ENCODE results near the gene RPN2. TPM values are rescaled to one million over a fixed set of nuclear protein-coding genes. Genes with fewer than 3 reads are reported as not detected.

The RPN2 gene
- total RNA-seq, 1 experiment from 2014 or later, result 185 TPM

- no peaks in the 10 kb centered on the region for H3K4me1 ChIP-seq (replicated peaks; ENCODE audit: insufficient read depth)
- ChIA-PET CTCF (interaction anchor here (0.5 kb wide), 1 partner anchor 1117 kb away, joined by 3 read pairs; no protein-coding TSS in a partner anchor), POLR2A (ENCODE audit: unreplicated experiment) (no interaction called here)
- H3K9me2 ChIP-seq (ENCODE audit: insufficient read depth), result no peaks in the 10 kb centered on the region
- intact Hi-C loops (cut with micrococcal nuclease; ENCODE audit: unreplicated experiment), result no loop called here
- no peak for DNase-seq
- peaks cover 44% of the 10 kb centered on the region for H3K36me3 ChIP-seq (ENCODE audit: low read depth)
- no peak overlapping the region for H3K27ac ChIP-seq
- no peaks in the 10 kb centered on the region for H3K79me2 ChIP-seq (ENCODE audit: low read depth)
- TF ChIP-seq EZH2 (IDR thresholded peaks at IDR 0.05; ENCODE audit: low read depth), result no peak
- no peak for TF ChIP-seq CTCF (conservative IDR thresholded peaks at IDR 0.05)
- no peaks in the 10 kb centered on the region for H3F3A ChIP-seq (ENCODE audit: insufficient read depth, low read depth)
- no peaks in the 10 kb centered on the region for H3K27me3 ChIP-seq (ENCODE audit: insufficient read depth, low read depth)
- H3K4me2 ChIP-seq, result no peak overlapping the region
- no peak overlapping the region for H2AFZ ChIP-seq
- H4K20me1 ChIP-seq (ENCODE audit: insufficient read depth), result no peaks in the 10 kb centered on the region; the same call in 1 of the 2 replicates
- BruUV-seq (replicated peaks), result no TSS peak
- H3K9me3 ChIP-seq (ENCODE audit: insufficient read depth, low read depth), result no peaks in the 10 kb centered on the region
- H3K4me3 ChIP-seq, result no peak overlapping the region
These were observed 55.9 kb downstream of the RPN2 start for GRCh38 chr20:37235065-37235464.

- Histone ChIP-seq H3K9me3 (ENCODE audit: insufficient read depth, low read depth) (no peaks in the 10 kb centered on the region), H3K27me3 (ENCODE audit: insufficient read depth, low read depth) (no peaks in the 10 kb centered on the region), H3K27ac (no peak overlapping the region), H3K79me2 (ENCODE audit: low read depth) (no peaks in the 10 kb centered on the region), H3K4me1 (replicated peaks; ENCODE audit: insufficient read depth) (no peaks in the 10 kb centered on the region), H3F3A (ENCODE audit: insufficient read depth, low read depth) (no peaks in the 10 kb centered on the region), H2AFZ (no peak overlapping the region), H3K4me3 (no peak overlapping the region), H4K20me1 (ENCODE audit: insufficient read depth) (no peaks in the 10 kb centered on the region), H3K9me2 (ENCODE audit: insufficient read depth) (no peaks in the 10 kb centered on the region), H3K4me2 (no peak overlapping the region), H3K36me3 (ENCODE audit: low read depth) (peaks cover 34% of the 10 kb centered on the region)
- no peak for DNase-seq
- TF ChIP-seq CTCF (conservative IDR thresholded peaks at IDR 0.05) (no peak), EZH2 (IDR thresholded peaks at IDR 0.05; ENCODE audit: low read depth) (no peak)
- CTCF ChIA-PET, result no interaction called here
- BruUV-seq (replicated peaks), result no TSS peak
- intact Hi-C loops (cut with micrococcal nuclease; ENCODE audit: unreplicated experiment), result no loop called here
- POLR2A ChIA-PET (ENCODE audit: unreplicated experiment), result no interaction called here
These were observed 57.3 kb downstream of the RPN2 start for GRCh38 chr20:37236462-37236861.

GRCh38 chr20:37237656-37238055 is 58.5 kb downstream of the RPN2 start:
- H3K9me2 ChIP-seq (ENCODE audit: insufficient read depth), result no peaks in the 10 kb centered on the region
- no peaks in the 10 kb centered on the region for H3F3A ChIP-seq (ENCODE audit: insufficient read depth, low read depth)
- peaks cover 31% of the 10 kb centered on the region for H3K36me3 ChIP-seq (ENCODE audit: low read depth)
- no peak for DNase-seq
- H3K4me2 ChIP-seq, result no peak overlapping the region
- H4K20me1 ChIP-seq (ENCODE audit: insufficient read depth), result no peaks in the 10 kb centered on the region
- H3K4me1 ChIP-seq (replicated peaks; ENCODE audit: insufficient read depth), result no peaks in the 10 kb centered on the region
- POLR2A ChIA-PET (ENCODE audit: unreplicated experiment), result no interaction called here
- CTCF ChIA-PET, result no interaction called here
- H3K79me2 ChIP-seq (ENCODE audit: low read depth), result no peaks in the 10 kb centered on the region
- no TSS peak for BruUV-seq (replicated peaks)
- H2AFZ ChIP-seq, result no peak overlapping the region
- H3K9me3 ChIP-seq (ENCODE audit: insufficient read depth, low read depth), result no peaks in the 10 kb centered on the region
- no peak overlapping the region for H3K27ac ChIP-seq
- intact Hi-C loops (cut with micrococcal nuclease; ENCODE audit: unreplicated experiment), result no loop called here
- H3K27me3 ChIP-seq (ENCODE audit: insufficient read depth, low read depth), result no peaks in the 10 kb centered on the region
- no peak overlapping the region for H3K4me3 ChIP-seq
- no peak for TF ChIP-seq CTCF (conservative IDR thresholded peaks at IDR 0.05)
- no peak for TF ChIP-seq EZH2 (IDR thresholded peaks at IDR 0.05; ENCODE audit: low read depth)
